Endometrium (tissue), 2 donors: Measurements from ENCODE around the gene DUS4L.

Experiments
- FAIRE-seq: peaks from 2 replicates; lab custom pipeline; 2012; peaks lifted over from hg19 to GRCh38; lab: Jason Lieb, UNC
- donor health status: control.
- donor health status: control.

The DUS4L gene

GRCh38 chr7:107615910-107616680 is 52.3 kb downstream of the DUS4L start:
- FAIRE-seq = no peak

DNA sequence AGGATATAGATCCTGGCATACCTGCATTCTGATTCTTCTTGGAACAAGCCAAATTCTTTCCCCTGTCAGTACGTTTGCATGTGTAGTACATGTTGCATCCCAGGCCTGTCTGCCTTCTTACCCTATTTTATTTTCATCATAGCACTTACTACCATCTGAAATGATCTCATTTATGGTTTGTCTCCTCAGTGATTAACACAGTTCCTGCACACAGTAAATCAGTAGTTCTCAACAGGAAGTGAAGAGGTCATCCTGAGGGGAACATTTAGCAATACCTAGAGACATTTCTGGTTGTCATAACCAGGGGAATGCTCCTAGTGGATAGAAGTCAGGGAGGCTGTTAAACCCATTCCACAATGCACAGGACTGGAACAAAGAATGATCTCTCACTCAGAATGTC is 58.7 kb downstream of the DUS4L start:
- FAIRE-seq = no peak

DNA sequence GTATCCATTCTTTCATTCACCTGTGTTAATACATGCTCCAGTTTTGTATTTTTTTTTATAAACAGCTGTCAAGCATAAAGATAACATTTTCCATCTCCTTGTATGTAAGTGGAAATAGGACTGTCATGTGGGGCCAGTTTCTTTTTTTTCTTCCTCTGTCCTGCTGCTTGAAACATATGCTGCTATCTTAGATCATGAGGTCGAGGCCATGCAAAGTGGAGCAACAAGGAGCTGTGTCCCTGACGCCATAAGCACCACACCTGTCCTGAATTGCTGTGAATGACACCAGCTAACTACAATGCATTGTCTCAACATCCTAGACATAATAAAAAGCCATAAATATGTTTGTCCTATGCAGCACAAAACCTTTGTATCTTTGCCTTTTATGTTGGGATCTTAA is 59.1 kb downstream of the DUS4L start:
- no peak for FAIRE-seq

GRCh38 chr7:107627002-107627401 is 63.2 kb downstream of the DUS4L start:
- no peak for FAIRE-seq
